ENCODE results near the gene CCDC177.
A peak's percentile ranks its signal among the peaks of the same experiment; 100 is the strongest.

CCDC177 gene

GRCh38 chr14:69574263-69574953 lies at the start of gene CCDC177:
Gene CCDC177, minus strand, starts transcription at chr14:69574871. Its CDS starts 1,249 bp downstream, at chr14:69573622.
- peak; percentile 64 for DNase-seq

GRCh38 chr14:69624136-69624535 lies 49.5 kb upstream of the CCDC177 start:
- DNase-seq: no peak

- no peak for DNase-seq
Measured at GRCh38 chr14:69620981-69621380, 46.3 kb upstream of the CCDC177 start.

DNA sequence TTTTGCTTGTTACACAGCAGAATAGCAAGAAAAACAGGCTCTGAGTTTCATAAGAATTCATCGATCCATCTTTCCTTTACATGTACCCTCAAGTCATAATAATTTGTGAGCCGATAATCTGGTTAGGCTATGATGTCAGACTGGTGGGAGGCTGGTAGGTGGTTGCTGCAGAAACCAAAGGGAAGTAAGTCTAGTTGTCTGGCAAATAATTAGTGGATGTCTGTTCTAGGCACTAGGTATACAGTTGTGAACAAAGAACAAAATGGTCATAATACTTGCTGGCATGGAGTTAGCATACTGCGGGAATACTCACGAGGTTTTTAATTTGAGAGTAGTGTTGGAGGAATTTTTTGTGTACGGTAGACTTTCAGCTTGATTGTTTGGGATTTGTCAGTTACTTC lies 45.5 kb upstream of the CCDC177 start:
- DNase-seq: no peak

DNA sequence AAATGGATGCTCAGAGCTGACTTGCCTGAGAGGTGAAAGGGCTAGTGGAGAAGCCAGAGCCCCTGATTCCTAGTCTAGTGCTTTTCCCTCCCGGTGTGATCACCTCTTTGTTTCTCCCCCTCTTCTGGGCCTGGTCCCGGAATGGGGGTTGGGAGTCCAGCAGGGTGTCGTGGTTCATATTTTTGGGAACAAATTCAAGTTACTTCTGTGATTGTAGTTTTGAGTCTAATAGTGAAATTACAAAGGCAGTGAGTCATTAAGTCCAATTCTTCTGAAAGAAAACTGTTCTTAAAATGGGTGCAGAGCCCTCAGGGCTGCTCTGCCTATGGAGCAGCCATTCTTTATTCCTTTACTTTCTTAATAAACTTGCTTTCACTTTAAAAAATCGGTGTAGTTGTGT lies 44.3 kb upstream of the CCDC177 start:
- DNase-seq: no peak

- no peak for DNase-seq
Measured at GRCh38 chr14:69617796-69618195, 43.1 kb upstream of the CCDC177 start.

DNA sequence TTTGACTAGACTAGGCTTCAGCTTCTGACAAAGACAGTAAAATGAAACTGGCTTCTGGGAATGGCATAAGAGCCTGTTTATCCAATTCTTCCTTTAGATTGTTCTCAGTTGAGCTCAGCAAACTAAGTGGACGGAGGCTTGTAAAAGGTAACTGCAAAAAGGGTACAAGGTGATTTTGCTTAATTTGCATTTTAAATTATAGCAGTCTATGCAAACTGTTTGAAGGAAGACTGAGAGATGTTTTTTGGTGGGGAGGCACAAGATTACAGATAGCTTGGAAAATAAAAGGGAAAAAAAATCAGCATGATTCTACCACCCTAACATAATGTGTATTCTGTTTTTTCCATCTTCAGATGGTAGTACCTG lies 41.7 kb upstream of the CCDC177 start:
- DNase-seq: no peak

DNA sequence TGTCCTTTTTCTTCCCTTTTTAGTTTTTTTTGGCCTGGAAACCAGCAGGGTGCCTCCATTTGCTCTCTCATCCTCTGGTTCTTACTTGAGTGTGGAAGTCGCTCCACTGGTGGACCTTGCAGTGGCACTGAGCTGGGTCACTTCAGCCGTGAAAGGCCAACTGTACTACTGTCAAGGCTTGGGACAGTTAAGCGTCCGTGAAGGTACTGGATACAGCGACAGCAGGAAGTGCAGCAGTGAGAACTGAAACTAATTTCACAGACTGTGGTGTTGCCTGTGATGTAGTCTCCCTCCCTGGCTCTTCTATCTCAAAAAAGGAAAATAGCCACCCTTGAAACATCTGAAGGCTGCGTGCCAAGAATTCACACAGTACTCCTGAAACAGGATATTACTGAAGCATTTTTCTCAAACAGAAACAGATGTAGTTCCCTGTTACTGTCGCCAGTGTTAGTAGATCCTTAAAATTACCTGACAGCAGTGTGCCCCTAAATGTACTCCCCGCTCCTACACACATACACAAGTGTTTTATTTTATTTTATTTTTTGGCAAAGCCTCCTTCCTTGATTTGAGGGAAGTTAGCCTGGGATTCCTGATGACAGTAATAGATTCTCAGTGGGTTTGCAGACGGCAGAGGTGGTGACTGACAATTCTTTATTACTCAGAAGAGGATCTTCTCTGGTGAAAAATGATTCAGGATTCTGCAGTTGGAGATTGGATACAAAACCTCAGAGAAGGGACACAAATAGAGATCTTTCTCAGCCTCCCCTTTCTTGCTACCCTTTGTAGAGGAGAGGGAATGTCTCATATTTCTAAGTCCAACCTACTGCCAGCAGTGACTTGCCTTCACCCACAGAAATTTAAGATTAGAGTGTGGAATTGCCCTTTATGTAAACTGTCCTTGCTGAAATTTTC lies 41.1 kb upstream of the CCDC177 start:
- no peak for DNase-seq

DNA sequence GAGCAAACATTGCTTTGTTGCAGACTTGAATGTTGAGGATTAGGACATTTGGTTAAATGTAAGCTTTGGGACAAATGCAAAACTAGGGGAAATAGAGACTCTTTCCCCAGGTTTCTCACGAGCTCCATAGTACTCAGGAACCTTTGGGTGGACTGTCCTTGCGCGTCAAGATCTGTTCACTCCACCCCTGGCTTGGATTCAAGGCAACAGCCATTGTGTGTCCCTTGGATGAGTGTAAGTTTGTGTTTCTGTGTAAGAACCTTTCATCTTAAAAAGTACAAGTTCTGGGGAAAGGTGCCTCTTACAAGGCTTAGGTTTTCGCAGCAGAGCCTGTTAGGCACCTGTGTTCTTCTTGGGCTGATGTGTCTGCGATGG lies 40.4 kb upstream of the CCDC177 start:
- DNase-seq: no peak

DNA sequence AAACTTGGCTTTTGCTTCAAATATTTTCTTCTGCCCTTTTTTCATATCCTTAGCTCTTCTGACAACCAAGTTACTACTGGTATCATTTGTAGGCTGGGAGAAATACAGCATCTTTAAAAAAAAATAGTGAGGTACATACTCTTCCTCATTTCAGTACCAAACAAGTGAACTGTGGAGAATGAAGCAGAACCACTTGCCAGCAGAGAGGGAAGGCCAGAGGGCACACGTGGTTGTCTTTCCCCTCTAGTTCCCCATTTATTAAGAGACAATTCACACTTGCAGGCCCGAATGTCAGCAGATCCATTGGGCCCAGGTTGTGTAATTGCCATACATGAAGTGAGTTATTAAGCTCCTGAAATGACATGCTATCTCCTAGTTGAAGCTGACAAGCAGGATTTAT lies 39.9 kb upstream of the CCDC177 start:
- DNase-seq: no peak

GRCh38 chr14:69613312-69614073 lies 38.8 kb upstream of the CCDC177 start:
- DNase-seq: no peak

DNA sequence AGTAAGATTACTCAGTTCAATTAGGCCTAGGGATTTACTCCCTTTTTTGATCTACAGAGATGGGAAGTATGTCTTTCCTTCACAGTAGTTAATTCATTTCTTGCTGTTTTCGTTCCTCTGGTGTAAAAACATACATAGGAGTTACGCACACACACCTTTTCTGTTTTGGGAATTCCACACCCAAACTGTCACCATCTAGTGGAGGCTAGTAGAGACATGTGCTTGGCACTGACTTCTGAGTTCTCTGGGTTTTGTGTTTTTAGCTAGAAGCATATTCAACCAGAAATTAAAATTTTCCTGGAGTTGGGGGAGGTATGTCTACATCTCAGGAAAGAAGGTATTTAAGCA lies 38.1 kb upstream of the CCDC177 start:
- DNase-seq: no peak

GRCh38 chr14:69612014-69612782 lies 37.5 kb upstream of the CCDC177 start:
- no peak for DNase-seq

DNA sequence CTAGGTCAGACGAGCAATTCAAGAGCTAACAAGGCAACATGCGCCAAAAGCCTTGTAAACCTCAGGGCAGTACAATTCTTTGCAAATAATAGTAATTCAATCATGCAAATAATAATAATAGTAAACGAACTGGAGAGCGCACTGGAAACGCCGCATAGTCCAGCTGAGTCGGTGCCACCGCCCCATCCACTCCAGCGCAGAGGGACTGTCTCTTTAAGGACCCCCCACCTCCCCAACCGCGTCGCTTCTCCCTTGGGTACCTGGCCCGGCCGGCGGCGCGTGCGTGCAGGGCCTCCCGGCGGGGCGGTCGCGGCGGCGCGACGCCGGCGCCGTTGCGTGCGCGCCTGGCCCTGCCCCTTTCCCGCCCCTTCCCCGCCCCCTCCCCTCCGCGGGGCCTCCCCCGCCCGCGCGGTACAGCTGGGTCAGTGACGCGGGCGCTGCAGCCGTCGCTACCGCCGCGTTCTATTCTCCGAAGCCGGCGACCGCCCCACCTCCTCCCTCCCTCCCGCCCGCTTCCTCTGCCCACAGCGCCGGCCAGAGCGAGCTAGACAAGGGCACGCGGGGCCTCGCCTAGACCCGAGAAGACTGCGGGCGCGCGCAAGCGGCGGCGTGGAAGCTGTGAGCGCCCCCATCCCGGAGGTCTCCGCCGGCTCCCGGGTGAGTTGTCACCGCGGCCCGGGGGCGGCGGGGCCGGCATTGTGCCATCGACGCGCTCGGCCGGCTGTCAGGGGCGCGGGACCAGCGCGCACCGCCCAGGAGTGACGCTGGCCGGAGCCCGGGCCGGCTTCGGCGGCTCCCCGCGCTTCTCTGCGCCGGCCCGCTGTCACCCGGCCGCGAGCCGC lies 36.7 kb upstream of the CCDC177 start, which contains the start of gene SUSD6:
Gene SUSD6, plus strand, starts transcription at position 425 of the 842 bp plus-strand sequence. CDS start 46,997 bp downstream, outside the sequence.
- DNase-seq: peak; percentile 85

- peak; percentile 54 for DNase-seq
Measured at GRCh38 chr14:69610874-69611171, 36.2 kb upstream of the CCDC177 start.

GRCh38 chr14:69610020-69610873 lies 35.6 kb upstream of the CCDC177 start:
- no peak for DNase-seq

GRCh38 chr14:69606258-69607184 lies 31.9 kb upstream of the CCDC177 start:
- no peak for DNase-seq

DNA sequence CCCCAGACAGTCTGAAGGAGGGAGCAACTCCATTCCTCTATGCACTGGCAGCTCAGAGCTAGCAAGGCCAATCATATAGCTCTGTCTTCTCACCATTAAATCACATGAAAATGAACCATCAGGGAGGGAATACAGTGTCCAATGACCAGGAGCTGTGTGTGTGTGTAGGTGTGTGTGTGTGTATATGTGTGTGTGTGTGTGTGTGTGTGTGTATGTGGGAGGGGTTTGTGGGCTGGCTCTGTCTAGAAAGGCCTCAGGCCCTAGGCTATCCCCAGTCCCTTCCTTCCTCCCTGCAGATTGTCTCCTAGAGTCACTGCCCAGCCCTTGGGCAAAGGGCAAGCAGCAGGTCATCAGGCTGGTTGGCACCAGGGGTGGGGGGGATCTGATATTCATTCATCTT lies 31.1 kb upstream of the CCDC177 start:
- no peak for DNase-seq

DNA sequence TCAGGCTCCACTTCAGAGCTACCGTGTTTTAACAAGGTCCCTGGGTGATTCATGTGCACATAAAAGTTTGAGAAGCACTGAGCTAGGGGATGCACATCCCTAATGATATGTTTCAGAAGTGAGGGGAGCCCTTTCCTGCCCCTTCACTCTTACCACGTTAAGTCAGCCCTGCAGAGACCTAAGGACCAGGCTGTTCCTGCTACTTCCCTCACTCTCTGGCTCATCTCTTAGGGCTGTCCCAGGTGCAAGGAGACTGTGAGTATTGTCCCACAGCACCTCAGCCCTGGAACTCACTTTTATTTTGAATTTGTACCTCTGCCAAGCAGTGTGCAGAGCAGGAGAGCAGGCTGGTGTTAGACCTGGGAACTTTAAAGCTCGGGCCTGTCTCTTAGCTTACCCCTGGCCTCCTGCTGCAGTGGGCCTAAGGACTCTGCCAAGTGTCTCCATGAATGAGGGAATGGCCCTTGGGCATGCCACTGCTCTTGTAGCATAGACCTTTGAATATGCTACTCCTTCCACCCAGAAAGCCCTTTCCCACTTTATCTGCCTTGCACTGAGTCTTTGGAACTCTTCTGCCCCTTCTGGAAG lies 25.7 kb upstream of the CCDC177 start:
- no peak for DNase-seq
